GM23248 (cell line): ENCODE results near the gene OR2A25.

Source experiments
- EZH2 ChIP-seq: fragments of 200-600 bp; sonication (generic); IDR thresholded peaks from 2 replicates; pipeline ENCODE4 v1.6.1; 2018; ENCODE audit warnings: antibody characterized with exemption, mild to moderate bottlenecking; ENCODE audit not compliant: insufficient read depth, poor library complexity, severe bottlenecking
- EZH2phosphoT487 ChIP-seq: fragments of 200-600 bp; sonication (generic); IDR thresholded peaks from 2 replicates; pipeline ENCODE4 v1.6.1; 2018; ENCODE audit warnings: antibody characterized with exemption, moderate library complexity, mild to moderate bottlenecking, low read depth; ENCODE audit not compliant: insufficient read depth

- TF ChIP-seq EZH2 = no peak
- TF ChIP-seq EZH2phosphoT487 = no peak
Measured at GRCh38 chr7:144032516-144032915, 37.1 kb upstream of the OR2A25 start.
